ENCODE data around the gene FGGY. TPM values are rescaled to one million over a fixed set of nuclear protein-coding genes. Genes with fewer than 3 reads are reported as not detected.

FGGY gene
- total RNA-seq, 4 donors from 2014 or later, result 24.9 to 35.9 (median 30.5) TPM

DNA sequence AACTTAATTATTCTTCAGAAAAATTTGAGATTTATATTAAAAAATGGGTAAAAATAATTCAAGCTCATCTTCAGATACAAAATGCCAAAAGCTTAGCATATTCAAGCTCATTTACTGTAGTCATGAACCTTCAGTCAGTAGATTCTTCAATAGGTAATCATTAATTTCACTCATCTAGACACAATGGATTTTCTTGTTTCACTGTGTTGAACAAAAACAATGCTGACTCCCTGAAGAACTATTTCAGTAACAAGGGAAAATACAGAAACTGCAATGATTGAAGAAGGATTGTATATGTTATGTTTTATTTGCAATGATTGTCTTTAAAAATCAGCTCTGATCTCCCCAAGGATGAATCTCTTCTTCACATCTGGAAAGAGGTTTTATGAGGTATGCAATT lies 508.7 kb downstream of the FGGY start:
- TF ChIP-seq, protein P1, sequence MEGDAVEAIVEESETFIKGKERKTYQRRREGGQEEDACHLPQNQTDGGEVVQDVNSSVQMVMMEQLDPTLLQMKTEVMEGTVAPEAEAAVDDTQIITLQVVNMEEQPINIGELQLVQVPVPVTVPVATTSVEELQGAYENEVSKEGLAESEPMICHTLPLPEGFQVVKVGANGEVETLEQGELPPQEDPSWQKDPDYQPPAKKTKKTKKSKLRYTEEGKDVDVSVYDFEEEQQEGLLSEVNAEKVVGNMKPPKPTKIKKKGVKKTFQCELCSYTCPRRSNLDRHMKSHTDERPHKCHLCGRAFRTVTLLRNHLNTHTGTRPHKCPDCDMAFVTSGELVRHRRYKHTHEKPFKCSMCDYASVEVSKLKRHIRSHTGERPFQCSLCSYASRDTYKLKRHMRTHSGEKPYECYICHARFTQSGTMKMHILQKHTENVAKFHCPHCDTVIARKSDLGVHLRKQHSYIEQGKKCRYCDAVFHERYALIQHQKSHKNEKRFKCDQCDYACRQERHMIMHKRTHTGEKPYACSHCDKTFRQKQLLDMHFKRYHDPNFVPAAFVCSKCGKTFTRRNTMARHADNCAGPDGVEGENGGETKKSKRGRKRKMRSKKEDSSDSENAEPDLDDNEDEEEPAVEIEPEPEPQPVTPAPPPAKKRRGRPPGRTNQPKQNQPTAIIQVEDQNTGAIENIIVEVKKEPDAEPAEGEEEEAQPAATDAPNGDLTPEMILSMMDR (IDR thresholded peaks at IDR 0.05 in 4 of 5, conservative IDR thresholded peaks at IDR 0.05 in 1 of 5), result no peak
- no peak for TF ChIP-seq POLR2A (IDR thresholded peaks at IDR 0.05)
- in situ Hi-C loops (cut with MboI; ENCODE audit: low sequenced_read_pairs in 4 of 4) (no loop called here), intact Hi-C loops (cut with DNase I; ENCODE audit: low total_unique reads) (no loop called here)
- H3K36me3 ChIP-seq, result no peaks in the 10 kb centered on the region
- H3K9me3 ChIP-seq, result no peaks in the 10 kb centered on the region
- no peaks in the 10 kb centered on the region for H3K27me3 ChIP-seq
- H3K4me1 ChIP-seq, result no peaks in the 10 kb centered on the region
- H3K4me3 ChIP-seq, result no peak overlapping the region
- ATAC-seq, result no peak
- H3K27ac ChIP-seq, result no peak overlapping the region
- DNase-seq, result no peak

Small RNA genes lying within 50 kb of the gene (microRNA-seq; reads per million reads assigned to microRNA genes)
- 0 reads per million in 2 donors for gene MIR4711 (ENCODE audit: borderline replicate concordance in 2 of 2)
